ENCODE data around the gene SLC6A2.

The SLC6A2 gene

GRCh38 chr16:55630774-55631173, 25.0 kb upstream of the SLC6A2 start:
- Histone ChIP-seq H3K27ac (ENCODE audit: low read depth, low read length) (no peak overlapping the region), H3K9ac (ENCODE audit: low read length) (no peak overlapping the region), H3K36me3 (ENCODE audit: insufficient read depth, low read length) (no peaks in the 10 kb centered on the region), H3K4me1 (ENCODE audit: insufficient read depth, low read length) (no peaks in the 10 kb centered on the region), H3K9me3 (ENCODE audit: low read length) (no peaks in the 10 kb centered on the region), H3K27me3 (ENCODE audit: control insufficient read depth in 1 of 2, insufficient read depth in 2 of 2, low read length in 2 of 2) (no peaks in the 10 kb centered on the region), H3K4me3 (ENCODE audit: low read depth in 1 of 2, low read length in 2 of 2) (no peak overlapping the region)

DNA sequence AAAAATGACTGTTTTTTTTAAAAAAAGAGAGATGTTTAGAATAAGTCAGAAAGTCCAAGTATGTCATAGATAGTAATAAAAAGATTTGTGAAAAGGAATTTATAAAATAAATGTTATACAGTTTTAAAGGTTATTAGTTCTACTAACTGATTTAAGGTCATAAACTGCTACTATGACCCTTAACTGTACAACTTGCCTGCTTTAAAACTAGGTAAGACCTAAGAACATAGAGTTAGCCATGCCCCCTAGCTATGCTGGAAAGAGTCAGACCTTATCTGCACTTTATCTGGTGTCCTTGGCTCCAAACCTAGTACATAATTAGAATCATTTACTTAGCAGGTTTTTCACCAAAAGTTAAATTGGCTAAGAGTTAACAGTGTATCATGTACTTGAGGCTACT, 23.5 kb upstream of the SLC6A2 start:
- Histone ChIP-seq H3K9me3 (ENCODE audit: low read length) (no peaks in the 10 kb centered on the region), H3K27ac (ENCODE audit: low read depth, low read length) (no peak overlapping the region), H3K36me3 (ENCODE audit: insufficient read depth, low read length) (no peaks in the 10 kb centered on the region), H3K9ac (ENCODE audit: low read length) (no peak overlapping the region), H3K4me3 (ENCODE audit: low read depth in 1 of 2, low read length in 2 of 2) (no peak overlapping the region), H3K27me3 (ENCODE audit: control insufficient read depth in 1 of 2, insufficient read depth in 2 of 2, low read length in 2 of 2) (no peaks in the 10 kb centered on the region), H3K4me1 (ENCODE audit: insufficient read depth, low read length) (no peaks in the 10 kb centered on the region)

DNA sequence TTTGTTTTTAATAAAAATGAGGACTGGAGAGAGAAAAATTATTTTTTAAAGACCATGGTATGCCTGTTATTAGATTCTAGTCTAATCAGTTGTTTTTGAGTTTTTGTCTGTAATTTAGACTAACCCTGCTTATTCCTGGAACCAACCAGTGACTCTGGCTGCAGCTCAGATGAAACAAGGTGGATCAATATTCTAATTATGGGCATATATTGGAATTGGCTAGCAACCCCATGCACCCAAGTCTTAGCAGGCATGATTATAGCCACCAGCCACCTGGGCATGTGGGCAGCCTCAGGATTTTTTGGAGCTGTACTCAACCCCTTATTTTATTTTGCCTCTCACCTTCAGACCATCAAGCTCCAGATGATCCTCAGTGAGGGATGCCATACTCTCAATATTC, 21.6 kb upstream of the SLC6A2 start:
- H3K27me3 ChIP-seq (ENCODE audit: control insufficient read depth in 1 of 2, insufficient read depth in 2 of 2, low read length in 2 of 2): no peaks in the 10 kb centered on the region
- H3K36me3 ChIP-seq (ENCODE audit: insufficient read depth, low read length): no peaks in the 10 kb centered on the region
- H3K4me1 ChIP-seq (ENCODE audit: insufficient read depth, low read length): no peaks in the 10 kb centered on the region
- no peaks in the 10 kb centered on the region for H3K9me3 ChIP-seq (ENCODE audit: low read length)
- H3K4me3 ChIP-seq (ENCODE audit: low read depth in 1 of 2, low read length in 2 of 2): no peak overlapping the region
- no peak overlapping the region for H3K9ac ChIP-seq (ENCODE audit: low read length)
- H3K27ac ChIP-seq (ENCODE audit: low read depth, low read length): no peak overlapping the region

DNA sequence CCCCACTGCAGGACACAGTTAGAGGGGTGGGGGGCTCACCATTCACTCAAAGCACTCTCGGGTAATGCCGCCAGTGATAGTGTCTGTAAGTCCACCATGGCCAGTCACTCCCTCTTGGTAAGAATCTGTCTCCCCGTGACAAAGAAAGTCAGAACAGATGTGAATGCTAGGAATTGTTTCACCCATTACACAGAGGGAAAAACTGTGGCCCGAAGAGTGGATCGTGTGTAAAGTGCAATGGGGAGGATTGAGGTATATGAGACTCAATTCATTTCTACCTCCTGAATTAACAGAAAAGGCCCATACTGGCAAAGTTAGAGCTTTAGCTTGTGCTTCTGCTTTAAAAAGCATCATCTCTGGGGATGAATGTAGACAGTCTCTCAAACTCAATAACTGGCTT, 17.5 kb upstream of the SLC6A2 start:
- no peaks in the 10 kb centered on the region for H3K9me3 ChIP-seq (ENCODE audit: low read length)
- no peak overlapping the region for H3K9ac ChIP-seq (ENCODE audit: low read length)
- H3K27me3 ChIP-seq (ENCODE audit: control insufficient read depth in 1 of 2, insufficient read depth in 2 of 2, low read length in 2 of 2): no peaks in the 10 kb centered on the region
- no peak overlapping the region for H3K4me3 ChIP-seq (ENCODE audit: low read depth in 1 of 2, low read length in 2 of 2)
- H3K4me1 ChIP-seq (ENCODE audit: insufficient read depth, low read length): no peaks in the 10 kb centered on the region
- H3K36me3 ChIP-seq (ENCODE audit: insufficient read depth, low read length): no peaks in the 10 kb centered on the region
- H3K27ac ChIP-seq (ENCODE audit: low read depth, low read length): no peak overlapping the region

DNA sequence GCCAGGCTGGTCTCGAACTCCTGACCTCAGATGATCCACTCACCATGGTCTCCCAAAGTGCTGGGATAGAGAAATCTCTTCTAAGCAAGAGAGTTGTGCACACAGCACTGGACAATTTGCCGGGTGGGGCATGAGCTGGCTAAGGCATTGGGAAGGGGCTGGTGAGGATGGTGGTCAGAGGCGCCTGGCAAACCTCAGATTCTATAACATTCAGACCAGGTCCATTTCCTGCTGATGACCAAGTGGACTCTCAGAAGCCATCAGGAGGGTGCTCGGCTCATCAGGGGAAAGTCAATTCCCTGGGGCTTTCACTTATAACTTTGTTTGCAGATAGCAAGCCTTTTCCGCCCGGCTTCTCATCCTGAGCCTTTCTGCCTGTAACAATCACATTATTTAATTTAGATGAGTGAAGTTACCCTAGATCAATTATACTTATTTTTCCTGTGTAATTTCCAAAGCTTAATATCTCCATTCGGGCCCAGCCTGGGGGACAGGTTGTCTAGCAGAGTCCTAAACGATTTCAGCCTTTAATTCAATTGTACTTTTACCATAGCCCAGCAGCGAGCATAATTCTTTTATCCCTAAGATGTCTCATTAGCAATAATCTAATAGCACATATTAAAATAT, 15.0 kb upstream of the SLC6A2 start:
- H3K36me3 ChIP-seq (ENCODE audit: insufficient read depth, low read length): no peaks in the 10 kb centered on the region
- no peak overlapping the region for H3K4me3 ChIP-seq (ENCODE audit: low read depth in 1 of 2, low read length in 2 of 2)
- H3K27me3 ChIP-seq (ENCODE audit: control insufficient read depth in 1 of 2, insufficient read depth in 2 of 2, low read length in 2 of 2): no peaks in the 10 kb centered on the region
- no peaks in the 10 kb centered on the region for H3K4me1 ChIP-seq (ENCODE audit: insufficient read depth, low read length)
- H3K27ac ChIP-seq (ENCODE audit: low read depth, low read length): no peak overlapping the region
- no peaks in the 10 kb centered on the region for H3K9me3 ChIP-seq (ENCODE audit: low read length)
- no peak overlapping the region for H3K9ac ChIP-seq (ENCODE audit: low read length)

- peaks cover 0 to 4% of the 10 kb centered on the region in 2 donors for H3K27me3 ChIP-seq (ENCODE audit: control insufficient read depth in 1 of 2, insufficient read depth in 2 of 2, low read length in 2 of 2)
- no peak overlapping the region for H3K9ac ChIP-seq (ENCODE audit: low read length)
- no peaks in the 10 kb centered on the region for H3K36me3 ChIP-seq (ENCODE audit: insufficient read depth, low read length)
- H3K9me3 ChIP-seq (ENCODE audit: low read length): no peaks in the 10 kb centered on the region
- no peak overlapping the region for H3K4me3 ChIP-seq (ENCODE audit: low read depth in 1 of 2, low read length in 2 of 2)
- H3K4me1 ChIP-seq (ENCODE audit: insufficient read depth, low read length): no peaks in the 10 kb centered on the region
- H3K27ac ChIP-seq (ENCODE audit: low read depth, low read length): no peak overlapping the region
These were observed 14.2 kb upstream of the SLC6A2 start for GRCh38 chr16:55641430-55642056.

DNA sequence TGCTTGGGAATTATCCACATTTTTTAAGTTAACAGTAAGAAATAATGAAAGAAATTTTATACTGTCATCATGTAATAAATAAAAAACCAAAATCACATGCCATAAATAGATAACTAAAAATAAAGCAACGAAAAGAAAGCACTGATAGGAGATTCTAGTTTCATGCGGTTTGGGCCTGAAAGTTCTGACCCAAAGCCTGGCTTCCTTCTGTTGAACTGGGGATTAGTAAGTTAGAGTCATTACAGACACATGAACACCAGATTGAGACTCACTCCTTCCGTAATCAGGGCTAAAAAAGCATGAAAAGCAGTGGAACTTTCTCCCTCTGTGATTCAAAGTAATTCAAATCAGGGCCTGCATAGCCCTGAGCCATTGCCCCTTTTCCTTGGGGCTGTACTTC, 13.2 kb upstream of the SLC6A2 start:
- no peaks in the 10 kb centered on the region for H3K9me3 ChIP-seq (ENCODE audit: low read length)
- H3K36me3 ChIP-seq (ENCODE audit: insufficient read depth, low read length): no peaks in the 10 kb centered on the region
- no peak overlapping the region for H3K27ac ChIP-seq (ENCODE audit: low read depth, low read length)
- H3K4me3 ChIP-seq (ENCODE audit: low read depth in 1 of 2, low read length in 2 of 2): no peak overlapping the region
- no peak overlapping the region for H3K9ac ChIP-seq (ENCODE audit: low read length)
- H3K4me1 ChIP-seq (ENCODE audit: insufficient read depth, low read length): no peaks in the 10 kb centered on the region
- peaks cover 0 to 4% of the 10 kb centered on the region in 2 donors for H3K27me3 ChIP-seq (ENCODE audit: control insufficient read depth in 1 of 2, insufficient read depth in 2 of 2, low read length in 2 of 2)

DNA sequence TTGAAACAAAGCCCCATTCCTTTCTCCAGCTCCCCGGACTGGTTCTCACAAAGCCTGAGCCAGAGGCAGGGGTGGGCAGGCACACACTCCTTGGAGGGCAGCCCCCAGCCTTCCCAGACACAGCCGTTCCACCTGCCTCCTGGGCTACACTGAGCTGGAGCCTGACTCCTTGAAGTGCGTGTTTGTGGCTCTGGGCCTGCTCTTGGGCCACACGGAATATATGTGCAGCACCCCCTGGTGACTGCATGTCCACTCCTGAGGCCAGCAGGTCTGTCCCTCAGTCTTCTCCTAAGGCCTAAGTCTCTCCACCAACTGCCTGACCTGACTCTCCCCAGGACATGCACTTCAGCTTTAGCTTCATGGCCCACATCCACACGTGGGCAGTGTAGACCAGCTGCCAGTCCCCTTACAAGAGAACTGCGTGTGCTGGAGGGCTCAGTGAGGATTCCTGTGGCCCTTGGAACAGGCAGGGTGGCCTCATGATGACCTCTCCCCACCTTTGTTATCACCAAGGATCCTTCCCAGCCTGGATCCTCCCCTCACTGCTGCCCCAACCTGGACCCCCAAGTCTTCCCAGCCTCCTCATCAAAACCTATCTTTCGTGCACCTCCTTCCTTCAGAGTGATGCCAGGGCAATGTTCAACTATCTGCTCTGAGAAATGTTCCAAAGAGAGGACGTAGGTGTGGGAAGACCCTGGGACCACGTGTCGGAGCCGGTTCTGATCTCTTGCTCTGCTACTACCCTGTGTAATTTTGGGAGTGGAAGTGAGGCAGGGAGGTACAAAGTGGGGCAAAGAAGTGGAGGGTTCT, 12.4 kb upstream of the SLC6A2 start:
- H3K27me3 ChIP-seq (ENCODE audit: control insufficient read depth in 1 of 2, insufficient read depth in 2 of 2, low read length in 2 of 2): peaks cover 0 to 4% of the 10 kb centered on the region in 2 donors
- no peak overlapping the region for H3K27ac ChIP-seq (ENCODE audit: low read depth, low read length)
- no peak overlapping the region for H3K9ac ChIP-seq (ENCODE audit: low read length)
- no peaks in the 10 kb centered on the region for H3K9me3 ChIP-seq (ENCODE audit: low read length)
- H3K36me3 ChIP-seq (ENCODE audit: insufficient read depth, low read length): no peaks in the 10 kb centered on the region
- H3K4me1 ChIP-seq (ENCODE audit: insufficient read depth, low read length): no peaks in the 10 kb centered on the region
- no peak overlapping the region for H3K4me3 ChIP-seq (ENCODE audit: low read depth in 1 of 2, low read length in 2 of 2)

- H3K27me3 ChIP-seq (ENCODE audit: control insufficient read depth in 1 of 2, insufficient read depth in 2 of 2, low read length in 2 of 2): peaks cover 0 to 5% of the 10 kb centered on the region in 2 donors
- H3K27ac ChIP-seq (ENCODE audit: low read depth, low read length): no peak overlapping the region
- no peaks in the 10 kb centered on the region for H3K9me3 ChIP-seq (ENCODE audit: low read length)
- no peak overlapping the region for H3K9ac ChIP-seq (ENCODE audit: low read length)
- no peaks in the 10 kb centered on the region for H3K36me3 ChIP-seq (ENCODE audit: insufficient read depth, low read length)
- H3K4me3 ChIP-seq (ENCODE audit: low read depth in 1 of 2, low read length in 2 of 2): no peak overlapping the region
- H3K4me1 ChIP-seq (ENCODE audit: insufficient read depth, low read length): no peaks in the 10 kb centered on the region
These were observed 9.8 kb upstream of the SLC6A2 start for GRCh38 chr16:55645986-55646385.

GRCh38 chr16:55647343-55647742, 8.4 kb upstream of the SLC6A2 start:
- Histone ChIP-seq H3K36me3 (ENCODE audit: insufficient read depth, low read length) (no peaks in the 10 kb centered on the region), H3K27ac (ENCODE audit: low read depth, low read length) (no peak overlapping the region), H3K4me1 (ENCODE audit: insufficient read depth, low read length) (no peaks in the 10 kb centered on the region), H3K4me3 (ENCODE audit: low read depth in 1 of 2, low read length in 2 of 2) (no peak overlapping the region), H3K9ac (ENCODE audit: low read length) (no peak overlapping the region), H3K27me3 (ENCODE audit: control insufficient read depth in 1 of 2, insufficient read depth in 2 of 2, low read length in 2 of 2) (peaks cover 0 to 12% of the 10 kb centered on the region in 2 donors), H3K9me3 (ENCODE audit: low read length) (no peaks in the 10 kb centered on the region)

DNA sequence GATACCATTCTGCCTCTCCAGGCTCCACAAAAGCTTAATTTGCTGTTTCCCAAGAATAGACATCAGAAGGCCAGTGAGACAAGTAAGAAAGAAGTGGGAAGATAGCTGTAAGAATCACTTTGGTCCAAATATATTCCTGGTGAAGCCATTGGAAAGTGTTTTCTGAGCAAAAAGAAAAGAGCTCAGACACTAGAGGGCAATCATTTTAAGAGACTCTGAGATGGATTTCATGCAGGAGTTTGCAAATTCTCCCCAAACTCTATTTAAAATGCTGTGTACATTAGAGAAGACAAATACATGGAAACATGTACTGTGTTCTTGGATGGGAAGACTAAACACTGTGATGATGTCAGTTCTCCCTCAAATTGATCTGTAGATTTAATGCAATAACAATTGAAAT, 8.0 kb upstream of the SLC6A2 start:
- no peak overlapping the region for H3K4me3 ChIP-seq (ENCODE audit: low read depth in 1 of 2, low read length in 2 of 2)
- no peak overlapping the region for H3K27ac ChIP-seq (ENCODE audit: low read depth, low read length)
- peaks cover 0 to 17% of the 10 kb centered on the region in 2 donors for H3K27me3 ChIP-seq (ENCODE audit: control insufficient read depth in 1 of 2, insufficient read depth in 2 of 2, low read length in 2 of 2)
- H3K9ac ChIP-seq (ENCODE audit: low read length): no peak overlapping the region
- H3K36me3 ChIP-seq (ENCODE audit: insufficient read depth, low read length): no peaks in the 10 kb centered on the region
- no peaks in the 10 kb centered on the region for H3K4me1 ChIP-seq (ENCODE audit: insufficient read depth, low read length)
- no peaks in the 10 kb centered on the region for H3K9me3 ChIP-seq (ENCODE audit: low read length)

Data from muscle layer of colon (tissue), 2 donors.